HepG2 (cell line): ENCODE results near the gene APBB3. TPM values are rescaled to one million over a fixed set of nuclear protein-coding genes. Genes with fewer than 3 reads are reported as not detected.

Source experiments
- ATAC-seq: fragments of 200-7000 bp; cut with Tn5 transposase; 3 replicates; pipeline ENCODE4 v1.9.1; 2020; ENCODE audit warnings: mild to moderate bottlenecking, moderate library complexity
- BruUV-seq: library from RNA; stranded (reverse); fragments of 400-500 nt; replicated peaks from 2 replicates; lab custom pipeline; 2021; lab: Mats Ljungman, UMichigan
- CTCF ChIA-PET: fragments of 300-600 bp; formaldehyde crosslinking; extraction: SDS; loops from one replicate; lab custom pipeline; 2021; ENCODE audit warnings: low total read pairs, inconsistent platforms, low intra/inter-chr PET ratio; lab: Yijun Ruan, JAX
- POLR2A ChIA-PET: fragments of 350-600 bp; sonication (Branson Sonifier 250); formaldehyde crosslinking; loops from one replicate; lab custom pipeline; 2020; ENCODE audit warnings: antibody characterized with exemption, inconsistent platforms; lab: Yijun Ruan, JAX
- DNase-seq: peaks from one replicate; pipeline ENCODE4 v3.0.0-alpha.2; 2015; ENCODE audit warnings: low spot score
- FAIRE-seq: peaks from 3 replicates; lab custom pipeline; 2011; peaks lifted over from hg19 to GRCh38; lab: Jason Lieb, UNC
- H2AFZ ChIP-seq: one replicate; pipeline ENCODE4 v1.6.1; 2011; ENCODE audit warnings: low read length, inconsistent platforms
- H3K27ac ChIP-seq: fragments of 300-600 bp; 3 replicates; pipeline ENCODE4 v1.8.0; 2011; ENCODE audit warnings: mixed run types, mild to moderate bottlenecking, mixed read lengths, low read length, inconsistent platforms; ENCODE audit not compliant: insufficient read depth; ENCODE audit errors: extremely low read length
- H3K27me3 ChIP-seq, 2 experiments: fragments of 200-600 bp in 1 of 2; 2 replicates in 1 of 2; 3 replicates in 1 of 2; pipeline versions ENCODE4 v1.6.0 to v1.8.0; 2011; ENCODE audit warnings: low read length in 2 of 2, mild to moderate bottlenecking in 2 of 2, moderate library complexity in 2 of 2, inconsistent platforms in 1 of 2; ENCODE audit not compliant: insufficient read depth in 2 of 2, control insufficient read depth in 1 of 2
- H3K36me3 ChIP-seq, 2 experiments: fragments of 200-600 bp in 1 of 2; replicated peaks in 1 of 2; 2 replicates in 1 of 2; 3 replicates in 1 of 2; pipeline versions ENCODE4 v1.5.1 to v1.8.0; 2011; ENCODE audit warnings: low read length in 2 of 2, inconsistent platforms in 1 of 2; ENCODE audit not compliant: insufficient read depth in 2 of 2, control insufficient read depth in 1 of 2
- H3K4me1 ChIP-seq: 2 replicates; pipeline ENCODE4 v1.5.1; 2012; ENCODE audit warnings: low read length, inconsistent platforms; ENCODE audit not compliant: insufficient read depth
- H3K4me2 ChIP-seq: 2 replicates; pipeline ENCODE4 v1.6.0; 2011; ENCODE audit warnings: low read depth, low read length, inconsistent platforms
- H3K4me3 ChIP-seq, 3 experiments: fragments of 200-600 bp in 1 of 3; sonication (generic), shearing (Covaris generic) in 1 of 3; replicated peaks in 1 of 3; 2 replicates each; pipeline ENCODE4 v1.5.1; 2011 to 2016; ENCODE audit warnings: low read length in 3 of 3, inconsistent platforms in 2 of 3, low read depth in 2 of 3, mild to moderate bottlenecking in 2 of 3, control low read depth in 1 of 3, mixed read lengths in 1 of 3; ENCODE audit not compliant: insufficient read depth in 1 of 3
- H3K79me2 ChIP-seq: one replicate; pipeline ENCODE4 v1.6.1; 2011; ENCODE audit warnings: low read length, inconsistent platforms; ENCODE audit not compliant: insufficient read depth
- H3K9ac ChIP-seq: 2 replicates; pipeline ENCODE4 v1.6.0; 2011; ENCODE audit warnings: mild to moderate bottlenecking, low read depth, low read length, inconsistent platforms; ENCODE audit not compliant: insufficient read depth
- H3K9me3 ChIP-seq: 2 replicates; pipeline ENCODE4 v1.5.1; 2012; ENCODE audit warnings: mild to moderate bottlenecking, low read length
- H4K20me1 ChIP-seq: 2 replicates; pipeline ENCODE4 v1.6.0; 2011; ENCODE audit warnings: inconsistent platforms, mild to moderate bottlenecking, low read length, moderate library complexity; ENCODE audit not compliant: insufficient read depth
- ARNTL ChIP-seq: sonication (generic); formaldehyde crosslinking; IDR thresholded peaks from 2 replicates; pipeline ENCODE4 v1.4.0; 2020; ENCODE audit warnings: mild to moderate bottlenecking, missing genetic modification reagents
- FOXP1 ChIP-seq, 2 experiments: fragments of 450-650 bp in 1 of 2; IDR thresholded peaks; 2 replicates each; pipeline ENCODE4 v1.6.1; 2017 to 2018; ENCODE audit warnings: antibody characterized with exemption in 1 of 2
- GFI1 ChIP-seq: sonication (generic); formaldehyde crosslinking; IDR thresholded peaks from 2 replicates; pipeline ENCODE4 v1.5.0; 2020; ENCODE audit warnings: missing genetic modification reagents, mild to moderate bottlenecking, borderline replicate concordance
- HNRNPUL1 ChIP-seq: fragments of 200-400 bp; formaldehyde crosslinking; IDR thresholded peaks from 2 replicates; pipeline ENCODE4 v1.6.1; 2017; ENCODE audit warnings: low read depth, mild to moderate bottlenecking, low read length, moderate library complexity
- SMARCC2 ChIP-seq: fragments of 450-650 bp; IDR thresholded peaks from 2 replicates; pipeline ENCODE4 v1.6.1; 2017; ENCODE audit warnings: antibody characterized with exemption, mild to moderate bottlenecking
- SSRP1 ChIP-seq: IDR thresholded peaks from 2 replicates; pipeline ENCODE4 v1.6.1; 2016; ENCODE audit warnings: control low read depth
- ZFAT ChIP-seq: sonication (generic); formaldehyde crosslinking; conservative IDR thresholded peaks from 2 replicates; pipeline ENCODE4 v1.8.1; 2023; ENCODE audit warnings: missing genetic modification reagents, inconsistent platforms
- ZNF382 ChIP-seq: sonication (generic); formaldehyde crosslinking; IDR thresholded peaks from 2 replicates; pipeline ENCODE4 v1.5.0; 2020; ENCODE audit warnings: missing genetic modification reagents, mild to moderate bottlenecking, borderline replicate concordance
- ZNF704 ChIP-seq: sonication (generic); formaldehyde crosslinking; IDR thresholded peaks from 2 replicates; pipeline ENCODE4 v1.8.1; 2023; ENCODE audit warnings: mild to moderate bottlenecking, inconsistent platforms, moderate library complexity, missing genetic modification reagents, borderline replicate concordance
- ZNF782 ChIP-seq: sonication (generic); formaldehyde crosslinking; IDR thresholded peaks from 2 replicates; pipeline ENCODE4 v1.4.0; 2020; ENCODE audit warnings: missing genetic modification reagents, mild to moderate bottlenecking, borderline replicate concordance
- ZNF850 ChIP-seq: sonication (generic); formaldehyde crosslinking; conservative IDR thresholded peaks from 2 replicates; pipeline ENCODE4 v1.9.0; 2021; ENCODE audit warnings: mild to moderate bottlenecking, missing genetic modification reagents
- WGBS: methylation state at CpG from one replicate; pipeline ENCODE4 v1.1.6; 2017; ENCODE audit warnings: low lambda C conversion rate; 5-methylcytosine and 5-hydroxymethylcytosine counted together
- in situ Hi-C: cut with HindIII; loops from 2 replicates; pipeline ENCODE4 v1.10.0; 2017; ENCODE audit warnings: low pct_unique_long_range_greater_than_20kb; ENCODE audit not compliant: extremely low pct_ligation_motif_present
- intact Hi-C: fragments of 100-400 bp; cut with micrococcal nuclease; formaldehyde crosslinking; loops from one replicate; pipeline ENCODE4 v1.10.0; 2022; ENCODE audit not compliant: unreplicated experiment
- polyA plus RNA-seq, 8 experiments: library from polyadenylated mRNA; depleted of rRNA in 3 of 8; stranded (reverse) in 7 of 8; unstranded in 1 of 8; fragments of >200 nt; fragmentation: Illumina TruSeq in 4 of 8; extraction: Trizol in 4 of 8; gene quantifications; 2 replicates each; pipeline versions ENCODE4 v1.2.1 to v1.2.3, GENCODE V29; 2011 to 2016; ENCODE audit warnings: low read depth in 4 of 8, missing spikeins in 1 of 8, mixed read lengths in 1 of 8; ENCODE audit not compliant: insufficient read depth in 1 of 8
- total RNA-seq, 5 experiments: library from RNA; depleted of rRNA; stranded (reverse); fragments of >200 nt; fragmentation: Illumina TruSeq; extraction: Trizol; gene quantifications; 2 replicates each; pipeline ENCODE4 v1.2.3, GENCODE V29; 2016; ENCODE audit warnings: low read depth in 1 of 5
- TF ChIP-seq, protein P1 (sequence below): sonication (generic); formaldehyde crosslinking; IDR thresholded peaks from 2 replicates; pipeline ENCODE4 v1.4.0; 2020; ENCODE audit warnings: missing genetic modification reagents
- TF ChIP-seq, protein P2 (sequence below): sonication (generic); formaldehyde crosslinking; IDR thresholded peaks from 2 replicates; pipeline ENCODE4 v1.4.0; 2020; ENCODE audit warnings: mild to moderate bottlenecking, low read depth, missing genetic modification reagents

Gene APBB3
- total and polyA plus RNA-seq, 2 of the 13 experiments (the other 11 are each of a cell fraction or from before 2014, with no cell fraction given), result 0.38 to 0.78 TPM

DNA sequence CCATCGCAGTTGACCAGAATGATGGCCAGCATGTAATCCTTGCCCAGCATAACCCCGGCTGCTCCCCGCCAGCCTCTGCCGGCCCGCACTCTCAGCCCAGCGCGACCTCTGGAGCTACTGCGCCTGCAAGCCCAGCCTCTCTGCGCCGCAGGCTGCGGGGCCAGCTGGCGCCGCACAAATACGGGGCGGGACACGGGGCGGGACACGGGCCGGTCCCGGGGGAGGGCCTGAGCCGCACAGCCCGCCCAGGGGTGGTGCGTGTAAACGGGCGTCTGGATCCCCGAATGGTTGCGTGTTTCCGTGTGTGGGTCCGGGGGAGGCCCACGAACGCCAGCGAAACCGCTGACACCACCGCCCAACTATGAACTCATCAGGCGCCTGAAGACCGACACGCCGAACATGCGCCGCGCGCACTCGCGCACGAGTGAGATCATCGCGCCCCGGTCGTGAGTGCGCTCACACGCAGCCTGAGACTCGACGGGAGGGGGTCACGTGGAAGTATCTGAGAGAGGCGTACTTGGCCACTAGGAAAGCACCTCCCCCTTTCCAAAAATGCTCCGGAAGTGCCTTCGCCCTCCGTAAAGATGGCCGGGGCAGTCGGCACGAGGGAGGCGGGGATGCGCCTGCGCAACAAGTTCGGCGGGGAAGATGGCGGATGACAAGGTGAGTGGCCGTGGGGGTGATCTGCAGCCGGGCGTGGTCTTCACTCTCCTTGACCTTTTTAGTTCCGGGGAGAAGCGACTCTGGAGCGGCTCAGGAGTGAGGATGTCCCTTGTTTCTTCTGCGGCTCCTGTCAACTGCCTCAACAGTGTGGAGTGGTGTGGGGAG is at the start of gene APBB3, which contains the start of gene SLC35A4 (continued):
- TF ChIP-seq, protein P1, sequence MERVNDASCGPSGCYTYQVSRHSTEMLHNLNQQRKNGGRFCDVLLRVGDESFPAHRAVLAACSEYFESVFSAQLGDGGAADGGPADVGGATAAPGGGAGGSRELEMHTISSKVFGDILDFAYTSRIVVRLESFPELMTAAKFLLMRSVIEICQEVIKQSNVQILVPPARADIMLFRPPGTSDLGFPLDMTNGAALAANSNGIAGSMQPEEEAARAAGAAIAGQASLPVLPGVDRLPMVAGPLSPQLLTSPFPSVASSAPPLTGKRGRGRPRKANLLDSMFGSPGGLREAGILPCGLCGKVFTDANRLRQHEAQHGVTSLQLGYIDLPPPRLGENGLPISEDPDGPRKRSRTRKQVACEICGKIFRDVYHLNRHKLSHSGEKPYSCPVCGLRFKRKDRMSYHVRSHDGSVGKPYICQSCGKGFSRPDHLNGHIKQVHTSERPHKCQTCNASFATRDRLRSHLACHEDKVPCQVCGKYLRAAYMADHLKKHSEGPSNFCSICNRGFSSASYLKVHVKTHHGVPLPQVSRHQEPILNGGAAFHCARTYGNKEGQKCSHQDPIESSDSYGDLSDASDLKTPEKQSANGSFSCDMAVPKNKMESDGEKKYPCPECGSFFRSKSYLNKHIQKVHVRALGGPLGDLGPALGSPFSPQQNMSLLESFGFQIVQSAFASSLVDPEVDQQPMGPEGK (CRISPR knock-in tag), result peak; percentile 38; the same call in 1 of the 2 replicates
- TF ChIP-seq HNRNPUL1 (no peak), SMARCC2 (no peak)
- TF ChIP-seq, protein P2, sequence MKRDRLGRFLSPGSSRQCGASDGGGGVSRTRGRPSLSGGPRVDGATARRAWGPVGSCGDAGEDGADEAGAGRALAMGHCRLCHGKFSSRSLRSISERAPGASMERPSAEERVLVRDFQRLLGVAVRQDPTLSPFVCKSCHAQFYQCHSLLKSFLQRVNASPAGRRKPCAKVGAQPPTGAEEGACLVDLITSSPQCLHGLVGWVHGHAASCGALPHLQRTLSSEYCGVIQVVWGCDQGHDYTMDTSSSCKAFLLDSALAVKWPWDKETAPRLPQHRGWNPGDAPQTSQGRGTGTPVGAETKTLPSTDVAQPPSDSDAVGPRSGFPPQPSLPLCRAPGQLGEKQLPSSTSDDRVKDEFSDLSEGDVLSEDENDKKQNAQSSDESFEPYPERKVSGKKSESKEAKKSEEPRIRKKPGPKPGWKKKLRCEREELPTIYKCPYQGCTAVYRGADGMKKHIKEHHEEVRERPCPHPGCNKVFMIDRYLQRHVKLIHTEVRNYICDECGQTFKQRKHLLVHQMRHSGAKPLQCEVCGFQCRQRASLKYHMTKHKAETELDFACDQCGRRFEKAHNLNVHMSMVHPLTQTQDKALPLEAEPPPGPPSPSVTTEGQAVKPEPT (CRISPR knock-in tag), result no peak

DNA sequence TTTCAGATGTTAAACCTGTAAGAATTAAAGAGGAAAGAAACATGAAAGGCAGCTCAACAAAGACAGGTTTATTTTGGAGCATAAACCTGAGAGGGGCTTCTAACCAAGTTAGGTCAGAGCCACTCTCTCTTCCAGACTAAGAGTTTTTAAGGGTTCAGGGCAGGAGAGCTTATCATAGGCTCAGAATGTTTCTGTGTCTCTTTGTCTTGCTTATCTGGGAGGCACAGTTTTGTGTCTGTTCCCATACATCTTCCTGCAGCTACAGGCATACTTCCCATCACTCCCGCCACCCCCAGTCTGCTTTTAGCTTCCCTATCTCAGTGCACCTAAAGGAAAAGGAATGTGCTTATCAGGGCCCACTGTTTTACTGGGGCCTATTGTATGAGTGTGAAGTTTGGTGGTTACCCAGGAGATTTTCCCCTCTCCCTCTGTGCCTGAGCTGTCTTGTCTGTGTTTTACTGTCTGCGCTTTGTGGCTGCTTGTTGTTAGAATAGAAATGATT is 46.7 kb upstream of the APBB3 start:
- peaks cover 64% of the 10 kb centered on the region for H3K4me1 ChIP-seq
- H3K9ac ChIP-seq, result no peak overlapping the region
- H2AFZ ChIP-seq, result no peak overlapping the region
- no peaks in the 10 kb centered on the region for H3K9me3 ChIP-seq
- ChIA-PET CTCF (no interaction called here), POLR2A (interaction anchor here (1.6 to 2.2 kb wide), 2 partner anchors 27 to 108 kb away, joined by 4 to 7 read pairs; no protein-coding TSS in a partner anchor)
- in situ Hi-C loops, result no loop called here
- H3K27me3 ChIP-seq, result no peaks in the 10 kb centered on the region
- FAIRE-seq, result no peak
- peak; percentile 58 for ATAC-seq
- WGBS, result 23% methylated on average over 2 of the region's 2 CpGs
- no TSS peak for BruUV-seq
- H4K20me1 ChIP-seq, result no peaks in the 10 kb centered on the region
- no peak overlapping the region for H3K4me3 ChIP-seq
- no peak overlapping the region for H3K27ac ChIP-seq
- no peak for TF ChIP-seq FOXP1 (IDR thresholded peaks at IDR 0.05)
- TF ChIP-seq FOXP1 (CRISPR knock-in tag; IDR thresholded peaks at IDR 0.05), result no peak
- no peak for TF ChIP-seq SSRP1 (CRISPR knock-in tag)
- no peak for TF ChIP-seq ZFAT (CRISPR knock-in tag)
- no peak for TF ChIP-seq ZNF782
- TF ChIP-seq ARNTL (CRISPR knock-in tag), result no peak
- TF ChIP-seq ZNF382 (CRISPR knock-in tag), result no peak
- TF ChIP-seq ZNF850 (CRISPR knock-in tag), result peak; percentile 99
- TF ChIP-seq GFI1 (CRISPR knock-in tag), result no peak
- TF ChIP-seq ZNF704 (CRISPR knock-in tag), result no peak
- TF ChIP-seq, all 625 proteins: peak for 1
- H3K36me3 ChIP-seq, result no peaks in the 10 kb centered on the region
- no peaks in the 10 kb centered on the region for H3K79me2 ChIP-seq
- peak; percentile 68 for DNase-seq
- no peak overlapping the region for H3K4me2 ChIP-seq
- intact Hi-C loops, result loop anchor here (2.0 kb wide), 1 partner anchor 36 kb away; no protein-coding TSS in a partner anchor
